Measurements from ENCODE around the gene NCOA5. TPM values are rescaled to one million over a fixed set of nuclear protein-coding genes. Genes with fewer than 3 reads are reported as not detected.
A peak's percentile ranks its signal among the peaks of the same experiment; 100 is the strongest.

The NCOA5 gene
- total RNA-seq, result 19.4 TPM
- long read RNA-seq, transcript NCOA5-201 (8 exons, 3,220 nt), result major isoform, 7 of 25 reads
- long read RNA-seq, partial matches to known transcripts, result 8 of 25 reads
- long read RNA-seq, other reads (novel, unspliced or antisense), result 10 of 25 reads

DNA sequence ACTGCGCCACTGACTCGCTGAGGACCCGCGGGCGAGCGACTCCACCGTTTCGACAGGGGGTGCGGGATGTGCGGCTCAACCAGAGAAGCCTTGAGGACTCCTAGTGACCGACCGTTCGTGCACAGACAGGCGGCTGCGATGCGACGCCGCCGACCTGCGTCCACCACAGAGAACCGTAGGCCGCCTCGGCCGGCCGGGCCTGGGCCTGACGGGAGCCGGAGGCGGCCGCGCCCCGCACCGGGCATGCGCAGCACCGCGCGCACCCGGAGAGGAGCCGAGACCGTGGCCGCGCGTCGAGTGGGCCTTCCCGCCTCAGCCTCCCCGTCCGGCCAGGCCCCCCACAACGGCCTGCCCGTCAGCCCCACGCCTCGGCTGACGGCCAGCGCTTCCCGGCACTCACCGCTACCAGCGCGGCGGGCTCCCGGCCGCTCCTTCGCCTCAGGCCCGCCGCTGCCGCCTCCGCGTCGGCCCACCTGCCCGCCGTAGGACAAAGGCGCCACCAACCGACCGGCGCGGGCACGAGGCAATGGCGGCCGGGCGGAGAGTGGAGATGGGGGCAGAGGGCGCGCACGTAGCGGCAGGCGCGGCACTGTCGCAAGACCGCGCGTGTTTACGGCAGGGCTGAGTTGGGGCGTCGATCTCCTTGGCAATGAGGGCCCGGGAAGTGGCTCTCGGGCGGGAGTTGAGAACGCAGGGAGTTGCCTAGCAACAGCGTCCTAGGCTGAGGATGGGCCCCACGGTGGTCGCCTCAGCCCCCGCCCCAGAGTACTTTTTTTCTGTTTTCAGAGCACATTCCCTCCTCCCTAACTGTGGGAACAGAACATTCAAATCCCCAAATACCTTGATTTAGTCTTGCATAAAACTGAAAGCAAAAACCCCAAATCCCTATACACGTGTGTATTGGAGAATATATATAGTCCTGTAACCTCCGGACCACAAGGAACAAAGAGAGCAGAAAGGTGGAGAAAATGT, at the start of gene NCOA5:
Gene NCOA5 (minus strand): TSS at position 546 of the 972 bp plus-strand sequence. CDS start 10,538 bp downstream, outside the sequence.
- ATAC-seq, result peak; percentile 97
- intact Hi-C loops (cut with DNase I), result loop anchor here (5.0 to 10.0 kb wide), 2 partner anchors 62 to 265 kb away; partner anchors contain the start of genes SLC12A5 and TNNC2
- peak; percentile 97 for DNase-seq (ENCODE audit: missing footprints)

DNA sequence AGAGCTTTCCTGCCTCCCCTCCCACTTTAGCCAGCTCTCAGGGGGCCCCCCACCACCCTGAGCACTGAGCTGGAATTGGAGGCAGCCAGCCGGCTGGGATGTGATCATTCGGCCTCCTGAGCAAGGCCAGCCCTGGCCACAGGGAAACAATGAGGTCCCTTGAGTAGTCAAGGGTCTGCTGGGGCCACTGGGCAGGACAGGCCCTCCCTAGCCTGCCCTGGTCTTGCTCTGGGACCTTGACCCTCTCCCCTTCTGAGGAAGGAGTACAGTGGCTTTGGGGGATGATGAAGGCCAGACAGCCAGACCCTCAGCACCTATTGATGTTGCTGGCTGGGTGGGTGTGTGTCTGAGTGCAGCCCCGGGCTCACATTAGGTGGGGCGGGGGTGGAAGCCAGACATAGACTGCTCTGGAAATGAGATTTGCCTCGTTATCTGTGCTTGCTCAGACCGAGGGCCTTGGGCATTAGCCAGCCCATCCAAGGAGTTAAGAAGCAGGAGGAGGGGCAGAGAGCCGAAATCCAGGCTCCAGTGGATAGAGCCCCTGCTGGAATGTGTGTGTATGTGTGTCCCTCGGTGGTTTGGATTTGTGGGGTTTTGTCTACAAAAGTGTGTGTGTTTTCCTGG, 49.6 kb upstream of the NCOA5 start:
- ATAC-seq, result no peak
- intact Hi-C loops (cut with DNase I), result no loop called here
- DNase-seq (ENCODE audit: missing footprints), result no peak

GRCh38 chr20:46137816-46138215, 48.1 kb upstream of the NCOA5 start:
- DNase-seq (ENCODE audit: missing footprints), result no peak
- ATAC-seq, result no peak
- intact Hi-C loops (cut with DNase I), result no loop called here

DNA sequence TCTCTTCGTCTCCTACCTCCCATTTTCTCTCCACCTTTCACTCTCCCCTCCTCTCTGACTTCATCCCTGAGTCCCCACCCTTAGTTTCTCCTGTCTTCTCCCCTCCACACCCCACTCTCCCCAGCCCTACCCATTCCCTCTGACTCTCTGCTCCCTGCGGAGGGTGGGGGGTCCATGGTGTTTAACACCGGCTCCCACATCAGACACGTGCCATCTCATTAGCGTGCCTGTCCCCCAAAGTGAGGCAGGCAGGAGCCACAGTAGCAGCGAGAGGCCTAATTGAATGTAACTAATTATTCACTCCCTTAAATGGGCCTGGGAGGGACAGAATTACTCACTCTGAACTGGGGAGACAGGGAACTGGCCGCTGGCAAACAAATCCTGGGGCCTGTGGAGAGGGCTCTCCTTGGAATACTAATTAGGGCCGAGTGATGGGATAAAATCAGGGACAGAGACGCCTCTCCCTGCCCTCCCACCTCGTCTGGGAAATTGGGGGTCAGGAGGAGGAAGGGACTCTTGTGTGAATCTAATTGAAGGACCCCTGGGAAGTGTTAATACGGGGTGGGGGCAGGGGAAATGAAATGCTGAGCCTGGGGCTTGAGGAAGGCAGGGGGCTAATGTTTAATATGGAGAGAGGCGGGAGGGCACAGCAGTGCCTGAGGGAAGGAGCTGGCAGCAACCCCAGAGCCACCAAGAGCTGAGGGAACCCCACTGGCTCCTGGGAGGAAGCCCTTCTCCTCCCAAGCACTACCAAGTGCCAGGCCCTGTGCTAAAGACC, 46.3 kb upstream of the NCOA5 start:
- DNase-seq (ENCODE audit: missing footprints) (no peak), ATAC-seq (no peak)
- intact Hi-C loops (cut with DNase I), result no loop called here

- DNase-seq (ENCODE audit: missing footprints) (no peak), ATAC-seq (no peak)
- intact Hi-C loops (cut with DNase I), result loop anchor here (5.0 kb wide), 3 partner anchors 38 to 198 kb away; no protein-coding TSS in a partner anchor
Measured at GRCh38 chr20:46134716-46135115, 45.0 kb upstream of the NCOA5 start.

- intact Hi-C loops (cut with DNase I), result loop anchor here (2.0 to 5.0 kb wide), 4 partner anchors 38 to 215 kb away; no protein-coding TSS in a partner anchor
Measured at GRCh38 chr20:46133886-46134654, 44.3 kb upstream of the NCOA5 start.

DNA sequence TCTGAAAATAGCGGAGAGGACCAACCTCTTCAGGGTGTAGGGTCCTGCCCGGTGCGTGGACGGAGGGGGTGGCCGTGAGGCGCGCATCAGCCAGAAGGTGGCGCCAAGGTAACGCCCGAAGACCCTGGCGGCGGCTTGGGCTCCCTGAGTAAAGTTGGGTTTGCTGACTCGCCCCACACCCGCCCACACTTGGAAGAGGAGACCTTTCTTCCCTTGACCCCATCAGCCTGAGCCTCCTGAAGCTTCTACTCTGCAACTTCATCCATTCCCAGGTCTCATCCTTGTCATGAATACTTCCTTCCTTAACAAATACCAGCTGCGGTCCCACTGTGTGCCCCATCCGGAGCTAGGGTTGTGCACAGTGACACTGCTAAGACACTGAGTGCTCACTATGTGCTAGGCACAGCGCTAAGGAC, 43.0 kb upstream of the NCOA5 start:
- DNase-seq (ENCODE audit: missing footprints), result peak; percentile 88
- peak; percentile 85 for ATAC-seq
- intact Hi-C loops (cut with DNase I), result loop anchor here (1.0 to 5.0 kb wide), 5 partner anchors 40 to 216 kb away; partner anchors contain the start of gene CDH22

More at GRCh38 chr20:46133886-46134654, 44.3 kb upstream of the NCOA5 start:
- ATAC-seq, result no peak
- DNase-seq (ENCODE audit: missing footprints), result no peak

DNA sequence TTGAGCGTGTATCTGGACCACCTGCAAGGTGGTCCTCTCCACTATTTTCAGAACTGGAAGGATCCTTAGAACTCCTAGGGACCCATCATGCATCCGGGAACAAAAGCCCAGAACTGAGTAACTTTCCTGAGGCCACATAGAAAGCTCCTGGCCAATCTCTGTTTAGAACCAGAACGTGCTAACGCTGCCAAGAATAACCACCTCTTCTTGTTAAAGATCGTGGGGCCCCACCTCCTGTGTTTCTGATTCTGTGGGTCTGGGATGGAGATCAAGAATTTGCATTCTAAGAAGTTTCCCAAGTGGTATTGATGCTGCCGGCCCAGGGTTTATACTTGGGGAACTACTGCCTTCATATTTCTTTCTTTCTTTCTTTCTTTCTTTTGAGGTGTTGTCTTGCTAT, 41.6 kb upstream of the NCOA5 start:
- DNase-seq (ENCODE audit: missing footprints), result no peak
- intact Hi-C loops (cut with DNase I), result loop anchor here (5.0 kb wide), 3 partner anchors 41 to 201 kb away; no protein-coding TSS in a partner anchor
- ATAC-seq, result no peak

- DNase-seq (ENCODE audit: missing footprints), result no peak
- ATAC-seq, result no peak
- intact Hi-C loops (cut with DNase I), result loop anchor here (5.0 kb wide), 3 partner anchors 42 to 202 kb away; no protein-coding TSS in a partner anchor
Measured at GRCh38 chr20:46130534-46130933, 40.8 kb upstream of the NCOA5 start.

DNA sequence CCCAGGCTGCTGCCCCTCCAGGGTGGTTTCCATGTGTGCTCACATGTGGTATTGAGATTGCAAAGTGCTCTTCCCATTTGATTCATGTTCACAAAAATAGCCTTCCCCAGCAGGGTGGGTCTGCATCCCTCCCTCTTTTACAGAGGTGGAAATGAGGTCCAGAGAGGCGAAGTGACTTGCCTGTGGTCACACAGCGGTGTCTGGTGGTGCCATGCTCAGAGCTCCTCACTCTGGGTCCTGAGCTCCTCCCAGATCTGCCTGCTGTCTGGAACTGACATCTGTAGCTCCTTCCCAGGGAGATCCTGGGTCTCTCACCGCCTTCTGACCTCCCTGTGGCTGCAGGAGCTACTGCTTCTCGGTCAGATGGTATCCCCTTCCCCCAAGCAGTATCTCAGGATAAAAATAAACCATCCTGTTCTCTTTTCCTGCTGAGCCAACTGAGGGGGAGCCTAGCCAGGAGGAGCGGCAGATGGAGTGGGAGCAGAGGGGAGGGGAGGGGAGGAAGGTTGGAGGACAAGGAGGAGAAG, 40.3 kb upstream of the NCOA5 start:
- ATAC-seq (no peak), DNase-seq (ENCODE audit: missing footprints) (no peak)
- intact Hi-C loops (cut with DNase I), result loop anchor here (5.0 kb wide), 3 partner anchors 42 to 202 kb away; no protein-coding TSS in a partner anchor

DNA sequence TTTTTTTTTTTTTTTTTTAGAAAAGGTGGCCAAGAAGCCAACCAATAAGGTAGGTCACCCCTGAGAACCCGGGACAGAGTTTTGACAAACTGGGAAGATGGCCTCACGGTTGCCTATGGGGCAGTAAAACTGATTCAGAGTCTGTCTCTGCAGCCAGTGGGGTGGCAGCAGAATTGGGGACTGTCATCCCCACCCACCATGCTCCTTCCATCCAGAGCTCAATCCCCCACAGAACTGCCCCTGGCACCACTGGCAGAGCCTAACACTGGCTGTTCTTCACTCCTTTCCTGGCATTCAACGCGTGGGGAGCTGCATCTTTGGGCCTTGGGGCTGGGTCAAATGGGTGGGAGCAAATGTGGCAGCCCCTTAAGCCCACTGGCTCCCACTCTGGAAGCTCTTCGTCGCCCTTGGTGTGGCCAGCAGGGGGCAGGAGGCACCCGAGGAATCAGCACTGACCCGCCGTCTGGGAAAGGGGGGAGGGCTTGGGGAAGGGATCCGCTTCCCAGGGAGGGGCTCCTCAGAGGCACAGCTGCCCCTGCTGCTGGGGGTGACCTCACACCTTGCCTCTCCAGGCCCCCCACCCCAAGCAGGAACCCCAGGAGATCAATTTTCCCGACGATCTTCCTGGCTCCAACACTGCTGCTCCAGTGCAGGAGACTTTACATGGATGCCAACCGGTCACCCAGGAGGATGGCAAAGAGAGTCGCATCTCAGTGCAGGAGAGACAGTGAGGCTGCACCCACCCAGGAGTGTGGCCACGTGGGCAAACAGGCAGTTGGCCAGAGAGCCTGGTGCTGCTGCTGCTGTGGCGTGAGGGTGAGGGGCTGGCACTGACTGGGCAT, 38.8 kb upstream of the NCOA5 start:
- intact Hi-C loops (cut with DNase I), result no loop called here
- ATAC-seq (peak; percentile 28), DNase-seq (ENCODE audit: missing footprints) (no peak)

GRCh38 chr20:46127396-46128010, 37.7 kb upstream of the NCOA5 start:
- ATAC-seq (no peak), DNase-seq (ENCODE audit: missing footprints) (no peak)
- intact Hi-C loops (cut with DNase I), result no loop called here

GRCh38 chr20:46126440-46127056, 36.8 kb upstream of the NCOA5 start:
- no peak for ATAC-seq
- DNase-seq (ENCODE audit: missing footprints), result no peak
- intact Hi-C loops (cut with DNase I), result no loop called here

GRCh38 chr20:46123482-46124245, 33.9 kb upstream of the NCOA5 start:
- no peak for DNase-seq (ENCODE audit: missing footprints)

More at GRCh38 chr20:46123482-46124245, 33.9 kb upstream of the NCOA5 start:
- intact Hi-C loops (cut with DNase I), result no loop called here
- ATAC-seq, result no peak

Data from Right ventricle myocardium inferior (tissue), 1 donor.